Neutrophil (primary cell): ENCODE measurements around the gene CEACAM19.
"Not testable (repeated sequence)": the region's sequence is repeated elsewhere in the genome, so short reads cannot be mapped to it uniquely, and the experiment has no call there.

Source experiments
- H3K27ac ChIP-seq: fragments of 200-600 bp; sonication (generic); 2 replicates; pipeline ENCODE4 v1.5.1; 2016; ENCODE audit warnings: mild to moderate bottlenecking, moderate library complexity
- H3K27me3 ChIP-seq: fragments of 200-600 bp; sonication (generic); 2 replicates; pipeline ENCODE4 v1.6.0; 2016; ENCODE audit warnings: mild to moderate bottlenecking
- H3K36me3 ChIP-seq: fragments of 200-600 bp; sonication (generic); 2 replicates; pipeline ENCODE4 v1.5.1; 2017
- H3K4me1 ChIP-seq, 2 experiments: fragments of 200-600 bp in 1 of 2; sonication (generic) in 1 of 2; 1 replicate in 1 of 2; 2 replicates in 1 of 2; pipeline versions ENCODE4 v1.5.1 to v1.6.1; 2013 to 2016; ENCODE audit warnings: low read depth in 1 of 2, low read length in 1 of 2, mild to moderate bottlenecking in 1 of 2, moderate library complexity in 1 of 2; ENCODE audit not compliant: control insufficient read depth in 1 of 2, insufficient read depth in 1 of 2
- H3K4me3 ChIP-seq, 2 experiments: fragments of 200-600 bp in 1 of 2; sonication (generic) in 1 of 2; 1 replicate in 1 of 2; 2 replicates in 1 of 2; pipeline ENCODE4 v1.5.1; 2013 to 2016; ENCODE audit warnings: low read depth in 1 of 2, low read length in 1 of 2, mild to moderate bottlenecking in 1 of 2, moderate library complexity in 1 of 2
- H3K9me3 ChIP-seq: fragments of 200-600 bp; sonication (generic); 2 replicates; pipeline ENCODE4 v1.5.1; 2016
- CTCF ChIP-seq: fragments of 200-600 bp; sonication (generic); IDR thresholded peaks from 2 replicates; pipeline ENCODE4 v1.5.1; 2016; ENCODE audit warnings: antibody characterized with exemption

Gene CEACAM19

GRCh38 chr19:44706506-44707236 lies 35.4 kb downstream of the CEACAM19 start:
- Histone ChIP-seq H3K27ac (no peak overlapping the region), H3K36me3 (no peaks in the 10 kb centered on the region), H3K9me3 (no peaks in the 10 kb centered on the region), H3K4me3 (no peak overlapping the region), H3K27me3 (no peaks in the 10 kb centered on the region), H3K4me1 (no peaks in the 10 kb centered on the region)
- no peak for TF ChIP-seq CTCF

- Histone ChIP-seq H3K9me3 (no peaks in the 10 kb centered on the region), H3K36me3 (no peaks in the 10 kb centered on the region), H3K4me1 (no peaks in the 10 kb centered on the region), H3K27ac (no peak overlapping the region), H3K4me3 (no peak overlapping the region), H3K27me3 (no peaks in the 10 kb centered on the region)
- TF ChIP-seq CTCF, result no peak
These were observed 36.5 kb downstream of the CEACAM19 start for GRCh38 chr19:44707794-44708193.

GRCh38 chr19:44708940-44709339 lies 37.7 kb downstream of the CEACAM19 start:
- H3K27me3 ChIP-seq, result no peaks in the 10 kb centered on the region
- no peak overlapping the region for H3K27ac ChIP-seq
- no peak overlapping the region for H3K4me3 ChIP-seq
- no peaks in the 10 kb centered on the region for H3K36me3 ChIP-seq
- no peaks in the 10 kb centered on the region for H3K9me3 ChIP-seq
- H3K4me1 ChIP-seq, result no peaks in the 10 kb centered on the region
- TF ChIP-seq CTCF, result no peak

- not testable (repeated sequence) for H3K27me3 ChIP-seq, H3K27ac ChIP-seq, H3K4me1 ChIP-seq, H3K9me3 ChIP-seq, H3K4me3 ChIP-seq, H3K36me3 ChIP-seq
These were observed 38.4 kb downstream of the CEACAM19 start for GRCh38 chr19:44709434-44710266.

GRCh38 chr19:44710483-44710882 lies 39.2 kb downstream of the CEACAM19 start:
- H3K36me3 ChIP-seq, result no peaks in the 10 kb centered on the region
- no peak overlapping the region for H3K4me3 ChIP-seq
- no peaks in the 10 kb centered on the region for H3K4me1 ChIP-seq
- H3K9me3 ChIP-seq, result no peaks in the 10 kb centered on the region
- TF ChIP-seq CTCF, result no peak
- no peak overlapping the region for H3K27ac ChIP-seq
- H3K27me3 ChIP-seq, result no peaks in the 10 kb centered on the region
